GM18951 (cell line): ENCODE results near the gene C1QTNF6.

ENCODE experiments used
- POLR2A ChIP-seq: IDR thresholded peaks from 4 replicates; pipeline ENCODE4 v1.6.1; 2011; ENCODE audit warnings: mild to moderate bottlenecking; ENCODE audit not compliant: insufficient read length, insufficient read depth; ENCODE audit errors: extremely low read depth
- in situ Hi-C: fragments of 300-500 bp; cut with MboI; formaldehyde crosslinking; loops from one replicate; pipeline ENCODE4 v1.12.0; 2022; ENCODE audit warnings: low sequenced_read_pairs, mixed read lengths, inconsistent platforms; ENCODE audit not compliant: unreplicated experiment

C1QTNF6 gene

GRCh38 chr22:37157516-37158285 is 30.3 kb downstream of the C1QTNF6 start:
- no peak for TF ChIP-seq POLR2A
- in situ Hi-C loops: no loop called here

GRCh38 chr22:37156686-37157435 is 31.2 kb downstream of the C1QTNF6 start:
- in situ Hi-C loops: no loop called here

GRCh38 chr22:37155971-37156370 is 32.1 kb downstream of the C1QTNF6 start:
- TF ChIP-seq POLR2A: no peak
- in situ Hi-C loops: no loop called here

More at GRCh38 chr22:37156686-37157435, 31.2 kb downstream of the C1QTNF6 start:
- no peak for TF ChIP-seq POLR2A

GRCh38 chr22:37154925-37155712 is 32.9 kb downstream of the C1QTNF6 start:
- in situ Hi-C loops: no loop called here
- TF ChIP-seq POLR2A: no peak

GRCh38 chr22:37153901-37154300 is 34.1 kb downstream of the C1QTNF6 start:
- TF ChIP-seq POLR2A: no peak
- in situ Hi-C loops: no loop called here

- in situ Hi-C loops: no loop called here
- no peak for TF ChIP-seq POLR2A
These were observed 36.6 kb downstream of the C1QTNF6 start for GRCh38 chr22:37151401-37151800.

GRCh38 chr22:37150701-37151100 is 37.3 kb downstream of the C1QTNF6 start:
- in situ Hi-C loops: no loop called here
- TF ChIP-seq POLR2A: no peak

- TF ChIP-seq POLR2A: no peak
These were observed 39.0 kb downstream of the C1QTNF6 start for GRCh38 chr22:37148742-37149665.

GRCh38 chr22:37148031-37148651 is 39.9 kb downstream of the C1QTNF6 start:
- in situ Hi-C loops: no loop called here
- TF ChIP-seq POLR2A: no peak

More at GRCh38 chr22:37148742-37149665, 39.0 kb downstream of the C1QTNF6 start:
- in situ Hi-C loops: no loop called here

GRCh38 chr22:37147186-37147990 is 40.7 kb downstream of the C1QTNF6 start:
- in situ Hi-C loops: no loop called here
- TF ChIP-seq POLR2A: no peak

- in situ Hi-C loops: no loop called here
- no peak for TF ChIP-seq POLR2A
These were observed 41.4 kb downstream of the C1QTNF6 start for GRCh38 chr22:37146507-37147180.

GRCh38 chr22:37146051-37146385 is 42.0 kb downstream of the C1QTNF6 start:
- in situ Hi-C loops: no loop called here
- TF ChIP-seq POLR2A: no peak
